H9 (cell line): ENCODE data around the gene GABBR2. TPM values are rescaled to one million over a fixed set of nuclear protein-coding genes. Genes with fewer than 3 reads are reported as not detected.
A peak's percentile ranks its signal among the peaks of the same experiment; 100 is the strongest.

Experiments used
- DNase-seq: peaks from one replicate; pipeline ENCODE4 v3.0.0-alpha.2; 2017
- H2AFZ ChIP-seq: one replicate; pipeline ENCODE4 v1.6.1; 2013; ENCODE audit warnings: mild to moderate bottlenecking, low read length, control low read depth, moderate library complexity
- H2AK5ac ChIP-seq: 2 replicates; pipeline ENCODE4 v1.6.1; 2013; ENCODE audit warnings: low read length, control low read depth, mixed read lengths; ENCODE audit not compliant: insufficient read length
- H2BK120ac ChIP-seq: one replicate; pipeline ENCODE4 v1.6.1; 2013; ENCODE audit warnings: low read depth, mild to moderate bottlenecking, low read length, control low read depth, inconsistent platforms; ENCODE audit not compliant: poor library complexity, severe bottlenecking
- H2BK12ac ChIP-seq: 2 replicates; pipeline ENCODE4 v1.6.1; 2013; ENCODE audit warnings: low read length, control low read depth, mixed read lengths, low read depth; ENCODE audit not compliant: insufficient read length
- H2BK15ac ChIP-seq: 2 replicates; pipeline ENCODE4 v1.6.1; 2013; ENCODE audit warnings: low read depth, low read length, control low read depth
- H2BK20ac ChIP-seq: one replicate; pipeline ENCODE4 v1.6.1; 2013; ENCODE audit warnings: low read depth, mild to moderate bottlenecking, low read length, control low read depth, inconsistent platforms; ENCODE audit not compliant: poor library complexity, severe bottlenecking
- H2BK5ac ChIP-seq: 2 replicates; pipeline ENCODE4 v1.6.1; 2013; ENCODE audit warnings: low read length, control low read depth, mixed read lengths; ENCODE audit not compliant: insufficient read length
- H3K14ac ChIP-seq: 2 replicates; pipeline ENCODE4 v1.6.1; 2013; ENCODE audit warnings: low read length, control low read depth; ENCODE audit not compliant: insufficient read depth
- H3K18ac ChIP-seq: 2 replicates; pipeline ENCODE4 v1.6.1; 2013; ENCODE audit warnings: low read depth, mild to moderate bottlenecking, mixed read lengths, low read length, control low read depth; ENCODE audit not compliant: insufficient read length
- H3K23ac ChIP-seq: 2 replicates; pipeline ENCODE4 v1.6.1; 2013; ENCODE audit warnings: low read length, control low read depth, mixed read lengths, low read depth; ENCODE audit not compliant: insufficient read length
- H3K23me2 ChIP-seq: 2 replicates; pipeline ENCODE4 v1.6.1; 2013; ENCODE audit warnings: low read depth, mild to moderate bottlenecking, mixed read lengths, low read length, control low read depth; ENCODE audit not compliant: insufficient read length, poor library complexity, severe bottlenecking
- H3K27ac ChIP-seq: 2 replicates; pipeline ENCODE4 v1.5.1; 2013; ENCODE audit warnings: low read length, control low read depth, mixed read lengths, low read depth; ENCODE audit not compliant: insufficient read length
- H3K27me3 ChIP-seq: 2 replicates; pipeline ENCODE4 v1.6.1; 2013; ENCODE audit warnings: low read length, control low read depth, inconsistent platforms; ENCODE audit not compliant: insufficient read depth
- H3K4ac ChIP-seq: 2 replicates; pipeline ENCODE4 v1.6.1; 2013; ENCODE audit warnings: low read depth, mild to moderate bottlenecking, control low read depth, inconsistent platforms, low read length, moderate library complexity
- H3K4me1 ChIP-seq: 2 replicates; pipeline ENCODE4 v1.6.1; 2013; ENCODE audit warnings: low read length, control low read depth, inconsistent platforms; ENCODE audit not compliant: insufficient read depth
- H3K4me2 ChIP-seq: 2 replicates; pipeline ENCODE4 v1.6.1; 2013; ENCODE audit warnings: low read length, control low read depth, mixed read lengths; ENCODE audit not compliant: insufficient read length, insufficient read depth
- H3K56ac ChIP-seq: 2 replicates; pipeline ENCODE4 v1.6.1; 2013; ENCODE audit warnings: low read depth, mild to moderate bottlenecking, mixed read lengths, low read length, control low read depth; ENCODE audit not compliant: insufficient read length
- H3K79me1 ChIP-seq: 2 replicates; pipeline ENCODE4 v1.6.1; 2013; ENCODE audit warnings: low read depth, mild to moderate bottlenecking, moderate library complexity, low read length, control low read depth, inconsistent platforms; ENCODE audit not compliant: insufficient read depth, poor library complexity, severe bottlenecking
- H3K79me2 ChIP-seq: 2 replicates; pipeline ENCODE4 v1.6.1; 2013; ENCODE audit warnings: low read length, control low read depth, inconsistent platforms; ENCODE audit not compliant: insufficient read depth
- H3K9ac ChIP-seq: 2 replicates; pipeline ENCODE4 v1.6.1; 2013; ENCODE audit warnings: low read length, control low read depth, mixed read lengths; ENCODE audit not compliant: insufficient read length; ENCODE audit errors: extremely low read depth
- H3K9me3 ChIP-seq: one replicate; pipeline ENCODE4 v1.6.1; 2013; ENCODE audit warnings: low read depth, low read length, inconsistent platforms; ENCODE audit not compliant: control insufficient read depth
- H3T11ph ChIP-seq: one replicate; pipeline ENCODE4 v1.6.1; 2013; ENCODE audit warnings: mild to moderate bottlenecking, low read length, control low read depth, inconsistent platforms
- H4K20me1 ChIP-seq: one replicate; pipeline ENCODE4 v1.6.1; 2013; ENCODE audit not compliant: control insufficient read depth, insufficient read length, insufficient read depth
- H4K5ac ChIP-seq: 2 replicates; pipeline ENCODE4 v1.6.1; 2013; ENCODE audit warnings: low read depth, mild to moderate bottlenecking, mixed read lengths, low read length, control low read depth; ENCODE audit not compliant: insufficient read length
- H4K8ac ChIP-seq: replicated peaks from 2 replicates; pipeline ENCODE4 v1.6.1; 2013; ENCODE audit warnings: low read length, control low read depth, mixed read lengths, low read depth; ENCODE audit not compliant: insufficient read length
- H4K91ac ChIP-seq: 2 replicates; pipeline ENCODE4 v1.6.1; 2013; ENCODE audit warnings: low read depth, mild to moderate bottlenecking, moderate library complexity, mixed read lengths, low read length, control low read depth; ENCODE audit not compliant: insufficient read length
- H3K27ac Mint-ChIP-seq, 3 experiments: 2 replicates in 2 of 3; 3 replicates in 1 of 3; pipeline ENCODE4 v1.8.0; 2020 to 2021; ENCODE audit warnings: mixed read lengths in 3 of 3, mild to moderate bottlenecking in 1 of 3, moderate library complexity in 1 of 3
- H3K27me3 Mint-ChIP-seq: 2 replicates; pipeline ENCODE4 v1.8.0; 2021; ENCODE audit warnings: low read depth, mild to moderate bottlenecking, moderate library complexity, mixed read lengths
- H3K36me3 Mint-ChIP-seq, 3 experiments: 2 replicates in 2 of 3; 3 replicates in 1 of 3; pipeline ENCODE4 v1.8.0; 2020 to 2021; ENCODE audit warnings: low read depth in 3 of 3, mixed read lengths in 3 of 3; ENCODE audit not compliant: insufficient read depth in 1 of 3
- H3K4me1 Mint-ChIP-seq, 2 experiments: 2 replicates each; pipeline ENCODE4 v1.8.0; 2020; ENCODE audit warnings: mixed read lengths in 2 of 2
- H3K4me3 Mint-ChIP-seq, 2 experiments: 2 replicates in 1 of 2; 3 replicates in 1 of 2; pipeline ENCODE4 v1.8.0; 2020 to 2021; ENCODE audit warnings: mild to moderate bottlenecking in 2 of 2, mixed read lengths in 2 of 2, moderate library complexity in 1 of 2
- H3K9me3 Mint-ChIP-seq, 2 experiments: 2 replicates in 1 of 2; 3 replicates in 1 of 2; pipeline ENCODE4 v1.8.0; 2020; ENCODE audit warnings: mild to moderate bottlenecking in 2 of 2, mixed read lengths in 2 of 2, moderate library complexity in 1 of 2
- WGBS: extraction: QIAGEN DNeasy Blood & Tissue Kit; methylation state at CpG from one replicate; pipeline ENCODE4 v1.1.7; 2013; ENCODE audit warnings: missing lambda C conversion rate, low lambda C conversion rate, mixed read lengths; ENCODE audit not compliant: insufficient read length; ENCODE audit errors: extremely low coverage; 5-methylcytosine and 5-hydroxymethylcytosine counted together
- total RNA-seq: library from RNA; stranded (reverse); gene quantifications from 2 replicates; pipeline ENCODE4 v1.2.1, GENCODE V29; 2021
- TF ChIP-seq, protein P1 (sequence below): fragments of 200-600 bp; sonication (generic); conservative IDR thresholded peaks from 3 replicates; pipeline ENCODE4 v1.8.0; 2021; ENCODE audit warnings: antibody characterized with exemption, mild to moderate bottlenecking

GABBR2 gene
- total RNA-seq, 1 experiment from 2014 or later, result 0.66 TPM

DNA sequence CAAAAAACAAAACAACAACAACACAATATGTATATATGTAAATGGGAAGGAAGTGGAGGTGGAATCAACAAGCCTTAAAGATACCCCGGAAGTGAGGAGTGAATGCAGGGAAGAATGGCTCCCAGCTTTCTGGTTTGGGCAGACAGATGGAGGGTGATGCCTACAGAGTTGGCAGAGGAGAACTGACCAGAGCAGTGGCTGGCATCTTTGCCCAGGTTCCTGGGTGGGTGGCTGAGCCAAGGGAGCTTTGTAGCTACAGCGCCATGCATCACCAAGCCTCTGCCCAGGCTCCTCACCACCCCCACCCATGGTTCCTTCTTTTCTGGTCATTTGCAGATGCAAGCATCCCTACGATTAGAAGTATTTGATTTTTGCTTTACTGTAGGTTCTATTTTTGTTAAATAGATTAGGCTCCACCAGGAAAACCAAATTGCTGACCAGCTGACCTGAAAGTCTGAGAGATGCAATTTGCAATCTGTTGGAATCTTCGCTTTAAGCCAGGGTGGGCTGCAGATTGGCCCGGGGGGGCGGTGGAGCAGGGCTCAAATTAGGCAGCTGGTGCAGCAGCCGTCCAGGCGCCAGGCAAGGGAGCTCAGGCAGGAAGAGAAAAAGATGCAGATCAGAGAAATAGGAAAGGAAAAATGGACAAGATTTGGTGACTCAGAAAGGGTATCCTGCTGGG is 290.0 kb downstream of the GABBR2 start:
- WGBS, result no CpG with 5 or more reads among the region's 8 CpGs
- Histone ChIP-seq H2AFZ (no peak overlapping the region), H3K56ac (no peak overlapping the region), H3K4me2 (no peak overlapping the region), H3K23ac (no peak overlapping the region), H4K20me1 (no peaks in the 10 kb centered on the region), H3K27ac (no peak overlapping the region), H3K18ac (no peak overlapping the region), H3K79me2 (no peaks in the 10 kb centered on the region), H2BK20ac (no peak overlapping the region), H3K14ac (no peak overlapping the region), H2BK120ac (no peak overlapping the region), H3K9ac (no peak overlapping the region), H4K91ac (no peak overlapping the region), H3K27me3 (no peaks in the 10 kb centered on the region), H2AK5ac (no peak overlapping the region), H3K4ac (no peak overlapping the region), H3K23me2 (no peaks in the 10 kb centered on the region), H4K5ac (no peak overlapping the region), H3T11ph (no peak overlapping the region), H3K9me3 (no peaks in the 10 kb centered on the region), H2BK5ac (no peak overlapping the region), H2BK12ac (no peak overlapping the region), H3K79me1 (no peaks in the 10 kb centered on the region), H2BK15ac (no peak overlapping the region), H3K4me1 (peaks cover 3% of the 10 kb centered on the region), H4K8ac (no peak overlapping the region)
- H3K4me1 Mint-ChIP-seq, result peaks cover 15 to 19% of the 10 kb centered on the region in 2 experiments
- peaks cover 7% of the 10 kb centered on the region; the same call in 1 of the 2 replicates for H3K27me3 Mint-ChIP-seq
- peaks cover 3% of the 10 kb centered on the region in 2 experiments; a peak in 2 of 5 replicates for H3K9me3 Mint-ChIP-seq
- no peak overlapping the region for H3K4me3 Mint-ChIP-seq
- DNase-seq, result no peak
- TF ChIP-seq, protein P1, sequence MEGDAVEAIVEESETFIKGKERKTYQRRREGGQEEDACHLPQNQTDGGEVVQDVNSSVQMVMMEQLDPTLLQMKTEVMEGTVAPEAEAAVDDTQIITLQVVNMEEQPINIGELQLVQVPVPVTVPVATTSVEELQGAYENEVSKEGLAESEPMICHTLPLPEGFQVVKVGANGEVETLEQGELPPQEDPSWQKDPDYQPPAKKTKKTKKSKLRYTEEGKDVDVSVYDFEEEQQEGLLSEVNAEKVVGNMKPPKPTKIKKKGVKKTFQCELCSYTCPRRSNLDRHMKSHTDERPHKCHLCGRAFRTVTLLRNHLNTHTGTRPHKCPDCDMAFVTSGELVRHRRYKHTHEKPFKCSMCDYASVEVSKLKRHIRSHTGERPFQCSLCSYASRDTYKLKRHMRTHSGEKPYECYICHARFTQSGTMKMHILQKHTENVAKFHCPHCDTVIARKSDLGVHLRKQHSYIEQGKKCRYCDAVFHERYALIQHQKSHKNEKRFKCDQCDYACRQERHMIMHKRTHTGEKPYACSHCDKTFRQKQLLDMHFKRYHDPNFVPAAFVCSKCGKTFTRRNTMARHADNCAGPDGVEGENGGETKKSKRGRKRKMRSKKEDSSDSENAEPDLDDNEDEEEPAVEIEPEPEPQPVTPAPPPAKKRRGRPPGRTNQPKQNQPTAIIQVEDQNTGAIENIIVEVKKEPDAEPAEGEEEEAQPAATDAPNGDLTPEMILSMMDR, result no peak
- H3K27ac Mint-ChIP-seq, result peak overlapping the region in 1 of 3 experiments; percentile 53; a peak in 1 of 7 replicates
- peaks cover 0 to 2% (median 0%) of the 10 kb centered on the region in 3 experiments; a peak in 3 of 7 replicates for H3K36me3 Mint-ChIP-seq
